Measurements from ENCODE around the gene PCDHAC2.

DNA sequence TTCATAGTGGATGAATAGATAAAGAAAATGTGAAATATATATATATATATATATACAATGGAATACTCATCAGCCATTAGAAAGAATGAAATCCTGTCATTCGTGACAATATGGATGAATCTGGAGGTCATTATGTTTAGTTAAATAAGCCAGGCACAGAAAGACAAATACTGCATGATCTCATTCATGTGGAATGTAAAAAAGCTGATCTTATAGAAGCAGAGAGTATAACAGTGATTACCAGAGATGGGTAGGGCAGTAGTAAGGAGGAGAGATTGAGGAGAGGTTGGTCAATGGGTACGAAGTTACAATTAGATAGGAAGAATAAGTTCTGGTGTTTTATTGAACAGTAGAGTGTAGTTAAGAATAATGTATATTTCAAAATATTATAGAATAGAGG lies 19.7 kb upstream of the PCDHAC2 start:
- no peak for TF ChIP-seq TAF1 (IDR thresholded peaks at IDR 0.05; ENCODE audit: low read depth)
- TF ChIP-seq, protein P1, sequence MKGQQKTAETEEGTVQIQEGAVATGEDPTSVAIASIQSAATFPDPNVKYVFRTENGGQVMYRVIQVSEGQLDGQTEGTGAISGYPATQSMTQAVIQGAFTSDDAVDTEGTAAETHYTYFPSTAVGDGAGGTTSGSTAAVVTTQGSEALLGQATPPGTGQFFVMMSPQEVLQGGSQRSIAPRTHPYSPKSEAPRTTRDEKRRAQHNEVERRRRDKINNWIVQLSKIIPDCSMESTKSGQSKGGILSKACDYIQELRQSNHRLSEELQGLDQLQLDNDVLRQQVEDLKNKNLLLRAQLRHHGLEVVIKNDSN (IDR thresholded peaks at IDR 0.05): no peak
- TF ChIP-seq CREB1 (IDR thresholded peaks at IDR 0.05; ENCODE audit: low read depth): no peak
- TF ChIP-seq NFIC (IDR thresholded peaks at IDR 0.05): no peak
- TF ChIP-seq RAD21 (IDR thresholded peaks at IDR 0.05; ENCODE audit: low read depth): no peak
- TF ChIP-seq EP300 (IDR thresholded peaks at IDR 0.05; ENCODE audit: borderline replicate concordance): no peak
- TF ChIP-seq TEAD4 (IDR thresholded peaks at IDR 0.05): no peak
- TF ChIP-seq FOXM1 (IDR thresholded peaks at IDR 0.05; ENCODE audit: borderline replicate concordance, low read depth): no peak
- TF ChIP-seq EGR1 (IDR thresholded peaks at IDR 0.05): no peak
- TF ChIP-seq, protein P2, sequence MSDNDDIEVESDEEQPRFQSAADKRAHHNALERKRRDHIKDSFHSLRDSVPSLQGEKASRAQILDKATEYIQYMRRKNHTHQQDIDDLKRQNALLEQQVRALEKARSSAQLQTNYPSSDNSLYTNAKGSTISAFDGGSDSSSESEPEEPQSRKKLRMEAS (IDR thresholded peaks at IDR 0.05): no peak
- TF ChIP-seq, protein P3, sequence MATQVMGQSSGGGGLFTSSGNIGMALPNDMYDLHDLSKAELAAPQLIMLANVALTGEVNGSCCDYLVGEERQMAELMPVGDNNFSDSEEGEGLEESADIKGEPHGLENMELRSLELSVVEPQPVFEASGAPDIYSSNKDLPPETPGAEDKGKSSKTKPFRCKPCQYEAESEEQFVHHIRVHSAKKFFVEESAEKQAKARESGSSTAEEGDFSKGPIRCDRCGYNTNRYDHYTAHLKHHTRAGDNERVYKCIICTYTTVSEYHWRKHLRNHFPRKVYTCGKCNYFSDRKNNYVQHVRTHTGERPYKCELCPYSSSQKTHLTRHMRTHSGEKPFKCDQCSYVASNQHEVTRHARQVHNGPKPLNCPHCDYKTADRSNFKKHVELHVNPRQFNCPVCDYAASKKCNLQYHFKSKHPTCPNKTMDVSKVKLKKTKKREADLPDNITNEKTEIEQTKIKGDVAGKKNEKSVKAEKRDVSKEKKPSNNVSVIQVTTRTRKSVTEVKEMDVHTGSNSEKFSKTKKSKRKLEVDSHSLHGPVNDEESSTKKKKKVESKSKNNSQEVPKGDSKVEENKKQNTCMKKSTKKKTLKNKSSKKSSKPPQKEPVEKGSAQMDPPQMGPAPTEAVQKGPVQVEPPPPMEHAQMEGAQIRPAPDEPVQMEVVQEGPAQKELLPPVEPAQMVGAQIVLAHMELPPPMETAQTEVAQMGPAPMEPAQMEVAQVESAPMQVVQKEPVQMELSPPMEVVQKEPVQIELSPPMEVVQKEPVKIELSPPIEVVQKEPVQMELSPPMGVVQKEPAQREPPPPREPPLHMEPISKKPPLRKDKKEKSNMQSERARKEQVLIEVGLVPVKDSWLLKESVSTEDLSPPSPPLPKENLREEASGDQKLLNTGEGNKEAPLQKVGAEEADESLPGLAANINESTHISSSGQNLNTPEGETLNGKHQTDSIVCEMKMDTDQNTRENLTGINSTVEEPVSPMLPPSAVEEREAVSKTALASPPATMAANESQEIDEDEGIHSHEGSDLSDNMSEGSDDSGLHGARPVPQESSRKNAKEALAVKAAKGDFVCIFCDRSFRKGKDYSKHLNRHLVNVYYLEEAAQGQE (IDR thresholded peaks at IDR 0.05; ENCODE audit: low read depth): no peak

All from Ishikawa (cell line).